K562 (cell line): ENCODE results near the gene ZNF280D. TPM values are rescaled to one million over a fixed set of nuclear protein-coding genes. Genes with fewer than 3 reads are reported as not detected.

Source experiments
- ATAC-seq: fragments of 200-7000 bp; cut with Tn5 transposase; 3 replicates; pipeline ENCODE4 v1.9.1; 2020; ENCODE audit warnings: moderate library complexity
- BruUV-seq: library from RNA; stranded (reverse); fragments of 400-500 nt; replicated peaks from 2 replicates; lab custom pipeline; 2021; lab: Mats Ljungman, UMichigan
- CTCF ChIA-PET: fragments of 300-600 bp; formaldehyde crosslinking; extraction: SDS; loops from one replicate; lab custom pipeline; 2021; ENCODE audit warnings: low intra/inter-chr PET ratio; lab: Yijun Ruan, JAX
- POLR2A ChIA-PET: fragments of 300-600, 350-650 bp; sonication (Branson Sonifier 250); formaldehyde crosslinking; extraction: SDS; loops from one replicate; lab custom pipeline; 2021; ENCODE audit warnings: antibody characterized with exemption, inconsistent platforms; lab: Yijun Ruan, JAX
- DNase-seq, 4 experiments: peaks; one replicate each; pipeline versions ENCODE4 v3.0.0 to v3.0.0-alpha.2; 2011 to 2018; ENCODE audit warnings: low spot score in 3 of 4, mixed read lengths in 3 of 4; ENCODE audit errors: extremely low read depth in 1 of 4
- FAIRE-seq: peaks from 2 replicates; lab custom pipeline; 2011; peaks lifted over from hg19 to GRCh38; lab: Jason Lieb, UNC
- H2AFZ ChIP-seq: 2 replicates; pipeline ENCODE4 v1.6.0; 2011; ENCODE audit warnings: low read depth, low read length, control low read depth, inconsistent platforms
- H3K27ac ChIP-seq: fragments of 200-600 bp; 3 replicates; pipeline ENCODE4 v1.8.0; 2011; ENCODE audit warnings: low read depth, mild to moderate bottlenecking, control low read depth, inconsistent platforms, low read length, moderate library complexity, mixed read lengths; ENCODE audit errors: extremely low read depth
- H3K27me3 ChIP-seq, 2 experiments: fragments of 300-600 bp in 1 of 2; 2 replicates in 1 of 2; 3 replicates in 1 of 2; pipeline versions ENCODE4 v1.6.0 to v1.8.0; 2011; ENCODE audit warnings: inconsistent platforms in 2 of 2, low read length in 2 of 2, mild to moderate bottlenecking in 1 of 2, mixed read lengths in 1 of 2, moderate library complexity in 1 of 2; ENCODE audit not compliant: control insufficient read depth in 2 of 2, insufficient read depth in 2 of 2
- H3K36me3 ChIP-seq: fragments of 300-600 bp; 3 replicates; pipeline ENCODE4 v1.8.0; 2011; ENCODE audit warnings: mild to moderate bottlenecking, low read length, inconsistent platforms; ENCODE audit not compliant: control insufficient read depth, insufficient read depth
- H3K4me1 ChIP-seq, 2 experiments: fragments of 200-600 bp in 1 of 2; replicated peaks in 1 of 2; 2 replicates in 1 of 2; 3 replicates in 1 of 2; pipeline versions ENCODE4 v1.5.1 to v1.8.0; 2011; ENCODE audit warnings: inconsistent platforms in 2 of 2, low read length in 2 of 2, mild to moderate bottlenecking in 1 of 2, mixed read lengths in 1 of 2, moderate library complexity in 1 of 2; ENCODE audit not compliant: control insufficient read depth in 2 of 2, insufficient read depth in 2 of 2
- H3K4me2 ChIP-seq: 2 replicates; pipeline ENCODE4 v1.6.1; 2011; ENCODE audit warnings: low read length, control low read depth, inconsistent platforms, mixed read lengths; ENCODE audit not compliant: insufficient read depth
- H3K4me3 ChIP-seq: fragments of 200-600 bp; sonication (generic), shearing (Covaris generic); 2 replicates; pipeline ENCODE4 v1.5.1; 2016; ENCODE audit warnings: control low read depth, inconsistent platforms
- H3K79me2 ChIP-seq: fragments of 200-600 bp; 3 replicates; pipeline ENCODE4 v1.8.0; 2011; ENCODE audit warnings: low read length, inconsistent platforms; ENCODE audit not compliant: control insufficient read depth, insufficient read depth
- H3K9ac ChIP-seq, 2 experiments: 2 replicates each; pipeline versions ENCODE4 v1.6.0 to v1.6.1; 2011; ENCODE audit warnings: low read depth in 2 of 2, low read length in 2 of 2, control low read depth in 1 of 2, inconsistent platforms in 1 of 2, mild to moderate bottlenecking in 1 of 2, mixed read lengths in 1 of 2; ENCODE audit not compliant: insufficient read depth in 1 of 2
- H3K9me1 ChIP-seq: one replicate; pipeline ENCODE4 v1.6.0; 2011; ENCODE audit warnings: inconsistent platforms, mild to moderate bottlenecking, low read length, moderate library complexity; ENCODE audit not compliant: control insufficient read depth, insufficient read depth
- H3K9me3 ChIP-seq: replicated peaks from 2 replicates; pipeline ENCODE4 v1.5.1; 2011; ENCODE audit warnings: low read depth, low read length, inconsistent platforms; ENCODE audit not compliant: control insufficient read depth, insufficient read depth
- H4K20me1 ChIP-seq: replicated peaks from 2 replicates; pipeline ENCODE4 v1.6.1; 2011; ENCODE audit warnings: low read length, inconsistent platforms, mixed read lengths; ENCODE audit not compliant: control insufficient read depth, insufficient read depth
- MYC ChIP-seq, 2 experiments: fragments of 250-450 bp in 1 of 2; sonication (Bioruptor Pico) in 1 of 2; IDR thresholded peaks; 2 replicates each; pipeline versions ENCODE4 v1.5.1 to v1.6.1; 2012 to 2021; ENCODE audit warnings: low read depth in 2 of 2, borderline replicate concordance in 1 of 2, improper control_type of control experiment in 1 of 2, low read length in 1 of 2, mild to moderate bottlenecking in 1 of 2, moderate library complexity in 1 of 2
- NFIC ChIP-seq: fragments of 450-650 bp; IDR thresholded peaks from 2 replicates; pipeline ENCODE4 v1.6.1; 2017; ENCODE audit warnings: mild to moderate bottlenecking, inconsistent platforms
- NFIX ChIP-seq: fragments of 250-450 bp; sonication (Bioruptor Pico); IDR thresholded peaks from 2 replicates; pipeline ENCODE4 v1.4.0; 2020; ENCODE audit warnings: low read depth, mild to moderate bottlenecking, moderate library complexity
- NFYB ChIP-seq: IDR thresholded peaks from 2 replicates; pipeline ENCODE4 v1.6.1; 2011; ENCODE audit warnings: mild to moderate bottlenecking, moderate library complexity; ENCODE audit not compliant: insufficient read length; ENCODE audit errors: extremely low read depth
- SIN3A ChIP-seq, 2 experiments: fragments of 150-350 bp in 1 of 2; IDR thresholded peaks; 2 replicates each; pipeline ENCODE4 v1.6.1; 2011 to 2016; ENCODE audit warnings: borderline replicate concordance in 2 of 2, low read depth in 2 of 2, low read length in 2 of 2, mild to moderate bottlenecking in 2 of 2, moderate library complexity in 2 of 2; ENCODE audit not compliant: control insufficient read depth in 1 of 2
- STAT5B ChIP-seq: fragments of 250-450 bp; sonication (Bioruptor Pico); IDR thresholded peaks from 2 replicates; pipeline ENCODE4 v1.8.0; 2021; ENCODE audit warnings: mild to moderate bottlenecking, inconsistent platforms
- TAF9B ChIP-seq: fragments of 450-650 bp; IDR thresholded peaks from 2 replicates; pipeline ENCODE4 v1.6.1; 2018; ENCODE audit warnings: mild to moderate bottlenecking; ENCODE audit not compliant: partially characterized antibody
- TCF3 ChIP-seq: sonication (generic); formaldehyde crosslinking; IDR thresholded peaks from 2 replicates; pipeline ENCODE4 v1.4.0; 2020; ENCODE audit warnings: mild to moderate bottlenecking, missing genetic modification reagents
- THAP12 ChIP-seq: fragments of 250-450 bp; sonication (Bioruptor Pico); IDR thresholded peaks from 2 replicates; pipeline ENCODE4 v1.9.0; 2021; ENCODE audit warnings: mild to moderate bottlenecking, inconsistent platforms
- ZNF24 ChIP-seq: fragments of 450-650 bp; IDR thresholded peaks from 2 replicates; pipeline ENCODE4 v1.6.1; 2016
- WGBS: fragments of 100-300 bp; shearing (Covaris generic); methylation state at CpG from one replicate; pipeline ENCODE4 v1.1.6; 2016; ENCODE audit warnings: low coverage, mixed read lengths; ENCODE audit not compliant: insufficient coverage; ENCODE audit errors: missing lambda C conversion rate; 5-methylcytosine and 5-hydroxymethylcytosine counted together
- in situ Hi-C: fragments of 300-500 bp; cut with MboI; formaldehyde crosslinking; loops from 4 replicates; pipeline ENCODE4 v1.15.0; 2018; ENCODE audit warnings: inconsistent platforms, mixed read lengths
- intact Hi-C: fragments of 100-400 bp; cut with micrococcal nuclease; formaldehyde crosslinking; loops from 2 replicates; pipeline ENCODE4 v1.14.2; 2022
- polyA plus RNA-seq, 8 experiments: library from polyadenylated mRNA; depleted of rRNA in 4 of 8; stranded (reverse) in 5 of 8; unstranded in 3 of 8; fragments of >200 nt; fragmentation: Nextera tagmentation in 2 of 8; fragmentation: Illumina TruSeq in 1 of 8; extraction: Ambion mirVana in 2 of 8; extraction: Trizol in 1 of 8; gene quantifications; 2 replicates each; pipeline versions ENCODE4 v1.2.1 to v1.2.3, GENCODE V29; 2011 to 2014; ENCODE audit warnings: inconsistent platforms in 1 of 8, missing spikeins in 1 of 8
- total RNA-seq, 7 experiments: library from RNA; depleted of rRNA in 6 of 7; stranded (reverse); fragments of >200 nt in 6 of 7; fragmentation: Illumina TruSeq in 2 of 7; extraction: Trizol in 2 of 7; gene quantifications; 2 replicates each; pipeline versions ENCODE4 v1.2.1 to v1.2.3, GENCODE V29; 2011 to 2021; ENCODE audit warnings: low replicate concordance in 1 of 7

ZNF280D gene
- total and polyA plus RNA-seq, 9 of the 15 experiments (the other 6 are each of a cell fraction or from before 2014, with no cell fraction given), result 8.3 to 21.8 (median 18.4) TPM

GRCh38 chr15:56616551-56616950, 116.8 kb downstream of the ZNF280D start:
- intact Hi-C loops, result no loop called here
- CTCF ChIA-PET, result no interaction called here
- H4K20me1 ChIP-seq, result no peaks in the 10 kb centered on the region
- no peak overlapping the region for H3K4me2 ChIP-seq
- no peaks in the 10 kb centered on the region for H3K27me3 ChIP-seq
- H3K9me1 ChIP-seq, result no peaks in the 10 kb centered on the region
- no peak overlapping the region for H3K4me3 ChIP-seq
- H2AFZ ChIP-seq, result no peak overlapping the region
- TF ChIP-seq NFIX (peak; percentile 51), NFIC (peak; percentile 77), TCF3 (no peak), ZNF24 (0 out of 2 replicates have a peak, but pooled peaks have one; percentile 40)
- TF ChIP-seq, all 486 proteins: peak for 3
- DNase-seq (no peak), FAIRE-seq (no peak), ATAC-seq (no peak)
- no TSS peak for BruUV-seq
- Histone ChIP-seq H3K9me3 (no peaks in the 10 kb centered on the region), H3K4me1 (no peaks in the 10 kb centered on the region), H3K79me2 (no peaks in the 10 kb centered on the region), H3K27ac (no peak overlapping the region), H3K36me3 (no peaks in the 10 kb centered on the region), H3K9ac (no peak overlapping the region)
- POLR2A ChIA-PET, result no interaction called here
- in situ Hi-C loops, result no loop called here
- WGBS, result 4% methylated on average over 3 of the region's 3 CpGs

GRCh38 chr15:56613811-56614210, 119.5 kb downstream of the ZNF280D start:
- FAIRE-seq, result no peak
- no peaks in the 10 kb centered on the region for H4K20me1 ChIP-seq
- WGBS, result 22% methylated on average over 4 of the region's 4 CpGs
- H3K4me1 ChIP-seq, result no peaks in the 10 kb centered on the region
- in situ Hi-C loops (no loop called here), intact Hi-C loops (no loop called here)
- no peak overlapping the region for H3K4me3 ChIP-seq
- H2AFZ ChIP-seq, result no peak overlapping the region
- CTCF ChIA-PET, result no interaction called here
- H3K36me3 ChIP-seq, result no peaks in the 10 kb centered on the region
- no peaks in the 10 kb centered on the region for H3K27me3 ChIP-seq
- TF ChIP-seq NFYB (no peak), THAP12 (CRISPR knock-in tag) (no peak), STAT5B (CRISPR knock-in tag) (no peak), MYC (IDR thresholded peaks at IDR 0.05; ENCODE audit: low read depth, low read length) (no peak), MYC (CRISPR knock-in tag; IDR thresholded peaks at IDR 0.05; ENCODE audit: borderline replicate concordance, low read depth) (no peak), SIN3A (IDR thresholded peaks at IDR 0.05; ENCODE audit: borderline replicate concordance in 2 of 2, control insufficient read depth in 1 of 2, low read depth in 2 of 2, low read length in 2 of 2) (no peak), TAF9B (no peak)
- DNase-seq, result no peak
- no peaks in the 10 kb centered on the region for H3K9me1 ChIP-seq
- no peak overlapping the region for H3K9ac ChIP-seq
- no peak overlapping the region for H3K27ac ChIP-seq
- POLR2A ChIA-PET, result interaction anchor here (0.7 to 1.2 kb wide), 2 partner anchors 14 to 106 kb away, joined by 3 to 4 read pairs; no protein-coding TSS in a partner anchor
- H3K4me2 ChIP-seq, result no peak overlapping the region
- no peaks in the 10 kb centered on the region for H3K79me2 ChIP-seq
- BruUV-seq, result no TSS peak
- H3K9me3 ChIP-seq, result no peaks in the 10 kb centered on the region
- ATAC-seq, result no peak
